HCT116 (cell line): ENCODE results near the gene PYDC2. TPM values are rescaled to one million over a fixed set of nuclear protein-coding genes. Genes with fewer than 3 reads are reported as not detected.

Source experiments
- ATAC-seq: fragments of 200-7000 bp; cut with Tn5 transposase; 2 replicates; pipeline ENCODE4 v1.9.1; 2020; ENCODE audit warnings: mild to moderate bottlenecking, moderate library complexity
- BruUV-seq: library from RNA; stranded (reverse); fragments of 400-500 nt; replicated peaks from 2 replicates; lab custom pipeline; 2021; lab: Mats Ljungman, UMichigan
- CTCF ChIA-PET: fragments of 300-600 bp; sonication (Branson Sonifier 250); formaldehyde crosslinking; loops from one replicate; lab custom pipeline; 2021; ENCODE audit warnings: antibody characterized with exemption; lab: Charles Lee
- POLR2A ChIA-PET: fragments of 300-600, 350-600 bp; sonication (Branson Sonifier 250); formaldehyde crosslinking; loops from one replicate; lab custom pipeline; 2021; ENCODE audit warnings: antibody characterized with exemption; lab: Charles Lee
- RAD21 ChIA-PET, 2 experiments: fragments of 300-600 bp; sonication (Branson Sonifier 250); formaldehyde crosslinking; loops; one replicate each; lab custom pipeline; 2023; ENCODE audit warnings: low total read pairs in 2 of 2; ENCODE audit not compliant: uncharacterized antibody in 2 of 2, unreplicated experiment in 2 of 2, low non-redundant PET in 1 of 2; lab: Charles Lee
- DNase-seq: peaks from one replicate; pipeline ENCODE4 v3.0.0-alpha.2; 2010; ENCODE audit warnings: low read depth, low spot score
- H2AFZ ChIP-seq: fragments of 200-600 bp; shearing (Covaris generic), sonication (generic); 2 replicates; pipeline ENCODE4 v1.6.1; 2017; ENCODE audit warnings: low read depth, mixed run types, mixed read lengths, antibody characterized with exemption, low read length; ENCODE audit not compliant: poor library complexity, severe bottlenecking
- H3K27ac ChIP-seq: 2 replicates; pipeline ENCODE4 v1.5.1; 2012; ENCODE audit warnings: low read depth, low read length
- H3K27me3 ChIP-seq: fragments of 200-600 bp; sonication (generic); 2 replicates; pipeline ENCODE4 v1.6.1; 2016; ENCODE audit warnings: mixed run types, low read length, mixed read lengths; ENCODE audit not compliant: insufficient read depth
- H3K36me3 ChIP-seq, 2 experiments: fragments of 200-500 bp in 1 of 2; fragments of 200-600 bp in 1 of 2; sonication (Bioruptor generic) in 1 of 2; sonication (generic) in 1 of 2; 2 replicates each; pipeline versions ENCODE4 v1.5.1 to v1.6.1; 2014 to 2016; ENCODE audit warnings: low read length in 2 of 2, inconsistent platforms in 1 of 2, mixed read lengths in 1 of 2, mixed run types in 1 of 2; ENCODE audit not compliant: insufficient read depth in 2 of 2, control insufficient read depth in 1 of 2
- H3K4me1 ChIP-seq, 2 experiments: fragments of 200-600 bp in 1 of 2; sonication (generic) in 1 of 2; 2 replicates each; pipeline versions ENCODE4 v1.5.1 to v1.6.1; 2012 to 2017; ENCODE audit warnings: low read length in 2 of 2, inconsistent platforms in 1 of 2, mild to moderate bottlenecking in 1 of 2, mixed read lengths in 1 of 2, mixed run types in 1 of 2, moderate library complexity in 1 of 2; ENCODE audit not compliant: insufficient read depth in 2 of 2, control insufficient read depth in 1 of 2
- H3K4me2 ChIP-seq: fragments of 200-600 bp; sonication (generic); 2 replicates; pipeline ENCODE4 v1.6.1; 2017; ENCODE audit warnings: mixed run types, low read length, mixed read lengths
- H3K4me3 ChIP-seq, 2 experiments: fragments of 200-600 bp in 1 of 2; sonication (generic) in 1 of 2; replicated peaks in 1 of 2; 2 replicates each; pipeline ENCODE4 v1.5.1; 2011 to 2016; ENCODE audit warnings: low read length in 2 of 2, control low read depth in 1 of 2, low read depth in 1 of 2, mild to moderate bottlenecking in 1 of 2, mixed read lengths in 1 of 2, mixed run types in 1 of 2
- H3K79me2 ChIP-seq: fragments of 200-600 bp; sonication (generic); 2 replicates; pipeline ENCODE4 v1.6.1; 2017; ENCODE audit warnings: mild to moderate bottlenecking, mixed run types, low read length, moderate library complexity, mixed read lengths; ENCODE audit not compliant: insufficient read depth
- H3K9ac ChIP-seq: fragments of 200-600 bp; sonication (generic); 2 replicates; pipeline ENCODE4 v1.6.1; 2016; ENCODE audit warnings: low read length, mixed read lengths
- H3K9me2 ChIP-seq: fragments of 200-600 bp; sonication (generic), shearing (Covaris generic); 2 replicates; pipeline ENCODE4 v1.6.1; 2017; ENCODE audit warnings: mixed run types, mild to moderate bottlenecking, moderate library complexity; ENCODE audit not compliant: insufficient read depth
- H3K9me3 ChIP-seq, 2 experiments: fragments of 200-500 bp in 1 of 2; fragments of 200-600 bp in 1 of 2; sonication (Bioruptor generic) in 1 of 2; sonication (generic) in 1 of 2; 2 replicates each; pipeline ENCODE4 v1.6.1; 2014 to 2017; ENCODE audit warnings: low read length in 2 of 2, mixed read lengths in 2 of 2, inconsistent platforms in 1 of 2, low read depth in 1 of 2, mild to moderate bottlenecking in 1 of 2, mixed run types in 1 of 2, moderate library complexity in 1 of 2; ENCODE audit not compliant: control insufficient read depth in 1 of 2, insufficient read depth in 1 of 2
- H4K20me1 ChIP-seq: fragments of 200-600 bp; sonication (generic), shearing (Covaris generic); 2 replicates; pipeline ENCODE4 v1.6.1; 2017; ENCODE audit warnings: mixed run types, mild to moderate bottlenecking, moderate library complexity; ENCODE audit not compliant: insufficient read depth
- CBX3 ChIP-seq: IDR thresholded peaks from 2 replicates; pipeline ENCODE4 v1.6.1; 2012; ENCODE audit warnings: low read depth
- CEBPB ChIP-seq: IDR thresholded peaks from 2 replicates; pipeline ENCODE4 v1.6.1; 2012; ENCODE audit warnings: low read depth
- EGR1 ChIP-seq: IDR thresholded peaks from 2 replicates; pipeline ENCODE4 v1.6.1; 2012; ENCODE audit warnings: low read depth
- ELF1 ChIP-seq: IDR thresholded peaks from 2 replicates; pipeline ENCODE4 v1.6.1; 2012; ENCODE audit warnings: low read depth, borderline replicate concordance
- EZH2 ChIP-seq: fragments of 200-600 bp; sonication (generic); IDR thresholded peaks from 2 replicates; pipeline ENCODE4 v1.6.1; 2017; ENCODE audit warnings: antibody characterized with exemption, mixed run types
- EZH2phosphoT487 ChIP-seq: fragments of 200-600 bp; IDR thresholded peaks from 2 replicates; pipeline ENCODE4 v1.6.1; 2018; ENCODE audit warnings: antibody characterized with exemption, borderline replicate concordance
- JUND ChIP-seq: IDR thresholded peaks from 2 replicates; pipeline ENCODE4 v1.6.1; 2012
- POLR2A ChIP-seq: IDR thresholded peaks from 2 replicates; pipeline ENCODE4 v1.7.0; 2011; ENCODE audit warnings: borderline replicate concordance; ENCODE audit not compliant: insufficient read depth, insufficient read length; ENCODE audit errors: extremely low read depth
- RAD21 ChIP-seq: IDR thresholded peaks from 2 replicates; pipeline ENCODE4 v1.6.1; 2012; ENCODE audit warnings: low read depth, mild to moderate bottlenecking
- SP1 ChIP-seq: IDR thresholded peaks from 2 replicates; pipeline ENCODE4 v1.6.1; 2012; ENCODE audit warnings: low read depth
- TCF7L2 ChIP-seq: IDR thresholded peaks from 2 replicates; pipeline ENCODE4 v1.7.0; 2011; ENCODE audit warnings: borderline replicate concordance, inconsistent platforms; ENCODE audit not compliant: insufficient read depth, insufficient read length; ENCODE audit errors: extremely low read depth
- YY1 ChIP-seq: IDR thresholded peaks from 2 replicates; pipeline ENCODE4 v1.6.1; 2011; ENCODE audit warnings: low read length, low read depth, moderate library complexity, mild to moderate bottlenecking; ENCODE audit not compliant: insufficient replicate concordance; ENCODE audit errors: extremely low read depth
- ZNF274 ChIP-seq: fragments of 200-500 bp; sonication (Bioruptor generic); IDR thresholded peaks from 2 replicates; pipeline ENCODE4 v1.6.1; 2014; ENCODE audit warnings: mild to moderate bottlenecking, low read depth, low read length, inconsistent platforms
- intact Hi-C: fragments of 100-400 bp; cut with micrococcal nuclease; formaldehyde crosslinking; loops from 2 replicates; pipeline ENCODE4 v1.10.0; 2022
- total RNA-seq: library from RNA; stranded (reverse); gene quantifications from one replicate; pipeline ENCODE4 v1.2.1, GENCODE V29; 2021; ENCODE audit not compliant: unreplicated experiment
- TF ChIP-seq, protein P1 (sequence below): IDR thresholded peaks from 2 replicates; pipeline ENCODE4 v1.6.1; 2012; ENCODE audit warnings: low read depth
- TF ChIP-seq, protein P2 (sequence below): IDR thresholded peaks from 2 replicates; pipeline ENCODE4 v1.6.1; 2012
- TF ChIP-seq, protein P3 (sequence below): IDR thresholded peaks from 2 replicates; pipeline ENCODE4 v1.6.1; 2011; ENCODE audit warnings: mild to moderate bottlenecking, low read length, moderate library complexity; ENCODE audit not compliant: insufficient replicate concordance; ENCODE audit errors: extremely low read depth

Gene PYDC2
- total RNA-seq, 1 experiment from 2014 or later, result not detected

DNA sequence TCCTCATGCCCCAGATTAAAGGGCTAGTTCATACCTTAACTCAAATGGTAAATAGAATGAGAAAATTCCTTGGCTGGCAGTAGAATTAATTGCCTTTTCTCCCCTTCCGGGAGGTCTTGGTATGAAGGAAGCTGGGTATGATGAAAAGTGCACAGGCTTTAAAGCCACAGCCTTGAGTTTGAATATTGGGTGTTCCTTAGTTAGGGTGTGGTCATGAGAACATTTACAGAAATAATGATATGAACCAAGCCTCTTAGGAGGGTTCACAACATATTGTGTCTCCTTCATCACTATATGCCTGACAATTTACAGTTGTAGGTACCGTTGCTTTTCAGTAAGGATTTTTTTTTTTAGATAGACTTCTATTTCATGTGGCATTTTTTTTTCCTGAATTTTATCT lies 48.1 kb downstream of the PYDC2 start:
- Histone ChIP-seq H3K4me2 (no peak overlapping the region), H3K79me2 (no peaks in the 10 kb centered on the region), H3K9ac (no peak overlapping the region), H3K36me3 (no peaks in the 10 kb centered on the region), H4K20me1 (no peaks in the 10 kb centered on the region), H3K4me1 (no peaks in the 10 kb centered on the region), H3K9me3 (no peaks in the 10 kb centered on the region), H3K27me3 (no peaks in the 10 kb centered on the region), H2AFZ (no peak overlapping the region), H3K4me3 (no peak overlapping the region), H3K9me2 (no peaks in the 10 kb centered on the region; the same call in 1 of the 2 replicates), H3K27ac (no peak overlapping the region)
- RAD21 ChIA-PET, result no interaction called here
- no peak for DNase-seq
- BruUV-seq, result no TSS peak
- CTCF ChIA-PET, result no interaction called here
- POLR2A ChIA-PET, result no interaction called here
- ATAC-seq, result no peak
- TF ChIP-seq YY1 (no peak), POLR2A (no peak), RAD21 (no peak), ZNF274 (no peak), CEBPB (no peak), JUND (no peak), EZH2 (no peak), CBX3 (no peak), EGR1 (no peak), SP1 (no peak), ELF1 (no peak), TCF7L2 (no peak), EZH2phosphoT487 (no peak)
- TF ChIP-seq, protein P1, sequence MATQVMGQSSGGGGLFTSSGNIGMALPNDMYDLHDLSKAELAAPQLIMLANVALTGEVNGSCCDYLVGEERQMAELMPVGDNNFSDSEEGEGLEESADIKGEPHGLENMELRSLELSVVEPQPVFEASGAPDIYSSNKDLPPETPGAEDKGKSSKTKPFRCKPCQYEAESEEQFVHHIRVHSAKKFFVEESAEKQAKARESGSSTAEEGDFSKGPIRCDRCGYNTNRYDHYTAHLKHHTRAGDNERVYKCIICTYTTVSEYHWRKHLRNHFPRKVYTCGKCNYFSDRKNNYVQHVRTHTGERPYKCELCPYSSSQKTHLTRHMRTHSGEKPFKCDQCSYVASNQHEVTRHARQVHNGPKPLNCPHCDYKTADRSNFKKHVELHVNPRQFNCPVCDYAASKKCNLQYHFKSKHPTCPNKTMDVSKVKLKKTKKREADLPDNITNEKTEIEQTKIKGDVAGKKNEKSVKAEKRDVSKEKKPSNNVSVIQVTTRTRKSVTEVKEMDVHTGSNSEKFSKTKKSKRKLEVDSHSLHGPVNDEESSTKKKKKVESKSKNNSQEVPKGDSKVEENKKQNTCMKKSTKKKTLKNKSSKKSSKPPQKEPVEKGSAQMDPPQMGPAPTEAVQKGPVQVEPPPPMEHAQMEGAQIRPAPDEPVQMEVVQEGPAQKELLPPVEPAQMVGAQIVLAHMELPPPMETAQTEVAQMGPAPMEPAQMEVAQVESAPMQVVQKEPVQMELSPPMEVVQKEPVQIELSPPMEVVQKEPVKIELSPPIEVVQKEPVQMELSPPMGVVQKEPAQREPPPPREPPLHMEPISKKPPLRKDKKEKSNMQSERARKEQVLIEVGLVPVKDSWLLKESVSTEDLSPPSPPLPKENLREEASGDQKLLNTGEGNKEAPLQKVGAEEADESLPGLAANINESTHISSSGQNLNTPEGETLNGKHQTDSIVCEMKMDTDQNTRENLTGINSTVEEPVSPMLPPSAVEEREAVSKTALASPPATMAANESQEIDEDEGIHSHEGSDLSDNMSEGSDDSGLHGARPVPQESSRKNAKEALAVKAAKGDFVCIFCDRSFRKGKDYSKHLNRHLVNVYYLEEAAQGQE, result no peak
- TF ChIP-seq, protein P2, sequence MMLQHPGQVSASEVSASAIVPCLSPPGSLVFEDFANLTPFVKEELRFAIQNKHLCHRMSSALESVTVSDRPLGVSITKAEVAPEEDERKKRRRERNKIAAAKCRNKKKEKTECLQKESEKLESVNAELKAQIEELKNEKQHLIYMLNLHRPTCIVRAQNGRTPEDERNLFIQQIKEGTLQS, result no peak
- TF ChIP-seq, protein P3, sequence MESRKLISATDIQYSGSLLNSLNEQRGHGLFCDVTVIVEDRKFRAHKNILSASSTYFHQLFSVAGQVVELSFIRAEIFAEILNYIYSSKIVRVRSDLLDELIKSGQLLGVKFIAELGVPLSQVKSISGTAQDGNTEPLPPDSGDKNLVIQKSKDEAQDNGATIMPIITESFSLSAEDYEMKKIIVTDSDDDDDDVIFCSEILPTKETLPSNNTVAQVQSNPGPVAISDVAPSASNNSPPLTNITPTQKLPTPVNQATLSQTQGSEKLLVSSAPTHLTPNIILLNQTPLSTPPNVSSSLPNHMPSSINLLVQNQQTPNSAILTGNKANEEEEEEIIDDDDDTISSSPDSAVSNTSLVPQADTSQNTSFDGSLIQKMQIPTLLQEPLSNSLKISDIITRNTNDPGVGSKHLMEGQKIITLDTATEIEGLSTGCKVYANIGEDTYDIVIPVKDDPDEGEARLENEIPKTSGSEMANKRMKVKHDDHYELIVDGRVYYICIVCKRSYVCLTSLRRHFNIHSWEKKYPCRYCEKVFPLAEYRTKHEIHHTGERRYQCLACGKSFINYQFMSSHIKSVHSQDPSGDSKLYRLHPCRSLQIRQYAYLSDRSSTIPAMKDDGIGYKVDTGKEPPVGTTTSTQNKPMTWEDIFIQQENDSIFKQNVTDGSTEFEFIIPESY, result no peak
- intact Hi-C loops, result no loop called here
